GM18519 (cell line): ENCODE results near the gene TRIM28.
"Not testable (repeated sequence)": the region's sequence is repeated elsewhere in the genome, so short reads cannot be mapped to it uniquely, and the experiment has no call there.

Experiments
- ATAC-seq: cut with Tn5 transposase; IDR thresholded peaks from one replicate; pipeline ENCODE4 v1.9.1; 2021; ENCODE audit warnings: mild to moderate bottlenecking, moderate library complexity; ENCODE audit not compliant: unreplicated experiment, low FRiP score

TRIM28 gene

GRCh38 chr19:58572818-58573657 lies 29.2 kb downstream of the TRIM28 start, which contains the start of gene MZF1:
Gene MZF1 (minus strand): TSS chr19:58573335. CDS start chr19:58571389, 1,946 bp downstream.
- peak; percentile 46 for ATAC-seq

- no peak for ATAC-seq
These were observed 29.8 kb downstream of the TRIM28 start for GRCh38 chr19:58573658-58574164.

GRCh38 chr19:58575183-58576041 lies 31.5 kb downstream of the TRIM28 start:
- peak; percentile 26 for ATAC-seq

GRCh38 chr19:58577581-58577980 lies 33.7 kb downstream of the TRIM28 start:
- not testable (repeated sequence) for ATAC-seq

GRCh38 chr19:58578012-58578925 lies 34.4 kb downstream of the TRIM28 start:
- no peak for ATAC-seq

- ATAC-seq: no peak
These were observed 35.7 kb downstream of the TRIM28 start for GRCh38 chr19:58579473-58580142.

- ATAC-seq: peak; percentile 70
These were observed 37.6 kb downstream of the TRIM28 start for GRCh38 chr19:58581227-58582141.

- no peak for ATAC-seq
These were observed 39.1 kb downstream of the TRIM28 start for GRCh38 chr19:58582985-58583384.

- no peak for ATAC-seq
These were observed 40.9 kb downstream of the TRIM28 start for GRCh38 chr19:58584498-58585441.

- ATAC-seq: no peak
These were observed 41.7 kb downstream of the TRIM28 start for GRCh38 chr19:58585442-58586132.

- no peak for ATAC-seq
These were observed 42.4 kb downstream of the TRIM28 start for GRCh38 chr19:58586133-58586765.
